GM23338 (cell line): ENCODE data around the gene LRRC42.

ENCODE experiments used
- CREB1 ChIP-seq: fragments of 250-450 bp; sonication (Bioruptor Pico); IDR thresholded peaks from 2 replicates; pipeline ENCODE4 v1.5.0; 2020; ENCODE audit warnings: low read depth, mild to moderate bottlenecking, moderate library complexity
- CTCF ChIP-seq, 2 experiments: fragments of 200-600 bp in 1 of 2; sonication (generic) in 1 of 2; conservative IDR thresholded peaks; 2 replicates each; pipeline versions ENCODE4 v1.5.1 to v1.6.1; 2016 to 2017; ENCODE audit warnings: antibody characterized with exemption in 2 of 2, low read depth in 2 of 2, mild to moderate bottlenecking in 2 of 2, moderate library complexity in 1 of 2
- ETS1 ChIP-seq: IDR thresholded peaks from 2 replicates; pipeline ENCODE4 v1.6.1; 2016; ENCODE audit warnings: antibody characterized with exemption
- EZH2 ChIP-seq: fragments of 200-600 bp; sonication (generic); IDR thresholded peaks from one replicate; pipeline ENCODE4 v1.8.0; 2017; ENCODE audit warnings: antibody characterized with exemption, mild to moderate bottlenecking, low read depth; ENCODE audit not compliant: unreplicated experiment
- EZH2phosphoT487 ChIP-seq: fragments of 200-600 bp; sonication (generic); IDR thresholded peaks from one replicate; pipeline ENCODE4 v1.8.1; 2018; ENCODE audit warnings: antibody characterized with exemption; ENCODE audit not compliant: unreplicated experiment
- JUNB ChIP-seq: IDR thresholded peaks from one replicate; pipeline ENCODE4 v1.6.1; 2016; ENCODE audit warnings: antibody characterized with exemption; ENCODE audit not compliant: unreplicated experiment
- NANOG ChIP-seq: IDR thresholded peaks from 2 replicates; pipeline ENCODE4 v1.6.1; 2016; ENCODE audit warnings: antibody characterized with exemption, borderline replicate concordance
- POLR2AphosphoS5 ChIP-seq: IDR thresholded peaks from 2 replicates; pipeline ENCODE4 v1.6.1; 2016; ENCODE audit warnings: antibody characterized with exemption, low read depth
- REST ChIP-seq: IDR thresholded peaks from one replicate; pipeline ENCODE4 v1.6.1; 2018; ENCODE audit warnings: antibody characterized with exemption; ENCODE audit not compliant: unreplicated experiment
- STAT1 ChIP-seq: IDR thresholded peaks from one replicate; pipeline ENCODE4 v1.6.1; 2016; ENCODE audit warnings: antibody characterized with exemption; ENCODE audit not compliant: unreplicated experiment
- ZNF331 ChIP-seq: fragments of 250-450 bp; sonication (Bioruptor Pico); IDR thresholded peaks from 2 replicates; pipeline ENCODE4 v1.5.0; 2020; ENCODE audit warnings: low read depth, mild to moderate bottlenecking, moderate library complexity

GRCh38 chr1:53949023-53949990, 3.2 kb downstream of the LRRC42 start:
- TF ChIP-seq CTCF (conservative IDR thresholded peaks at IDR 0.05; ENCODE audit: low read depth in 2 of 2) (peak; percentile 78 to 88), ETS1 (no peak), POLR2AphosphoS5 (no peak), EZH2 (no peak), EZH2phosphoT487 (no peak), NANOG (no peak), ZNF331 (CRISPR knock-in tag) (no peak), REST (no peak), CREB1 (no peak), JUNB (no peak), STAT1 (no peak)
